HG03565 (cell line): ENCODE measurements around the gene C12orf43.

Experiments
- ATAC-seq: cut with Tn5 transposase; IDR thresholded peaks from one replicate; pipeline ENCODE4 v1.9.1; 2021; ENCODE audit warnings: mild to moderate bottlenecking, moderate library complexity; ENCODE audit not compliant: unreplicated experiment

Gene C12orf43

DNA sequence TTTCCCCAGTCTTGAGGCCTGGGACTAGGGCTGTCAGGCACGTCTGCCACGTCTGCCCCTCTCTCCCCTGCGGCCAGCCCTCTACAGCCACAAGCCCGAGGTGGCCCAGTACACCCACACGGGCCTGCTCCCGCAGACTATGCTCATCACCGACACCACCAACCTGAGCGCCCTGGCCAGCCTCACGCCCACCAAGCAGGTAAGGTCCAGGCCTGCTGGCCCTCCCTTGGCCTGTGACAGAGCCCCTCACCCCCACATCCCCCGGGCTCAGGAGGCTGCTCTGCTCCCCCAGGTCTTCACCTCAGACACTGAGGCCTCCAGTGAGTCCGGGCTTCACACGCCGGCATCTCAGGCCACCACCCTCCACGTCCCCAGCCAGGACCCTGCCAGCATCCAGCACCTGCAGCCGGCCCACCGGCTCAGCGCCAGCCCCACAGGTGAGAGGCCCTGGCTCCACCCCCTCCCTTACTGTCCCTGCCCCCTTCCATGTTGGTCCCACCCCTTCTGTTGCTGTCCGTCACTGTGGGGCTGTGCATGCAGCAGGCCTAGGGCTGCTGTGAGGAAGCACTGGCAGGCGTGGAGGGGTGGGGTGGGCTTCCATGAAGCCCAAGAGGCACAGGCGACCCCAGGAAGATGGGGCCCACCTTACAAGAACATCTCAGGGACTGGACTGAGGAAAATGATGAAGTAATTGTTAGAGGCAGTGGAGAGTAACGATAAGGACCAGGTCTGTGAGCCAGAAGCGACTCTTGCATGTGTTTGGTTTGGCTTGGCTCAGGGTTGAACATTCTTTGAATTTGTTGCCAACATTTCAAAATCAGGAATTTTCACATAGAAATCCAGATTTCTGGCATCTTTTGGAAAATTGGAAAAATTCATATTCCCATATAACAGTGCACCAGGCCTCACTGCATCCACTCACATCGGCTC, 16.8 kb downstream of the C12orf43 start:
- no peak for ATAC-seq

DNA sequence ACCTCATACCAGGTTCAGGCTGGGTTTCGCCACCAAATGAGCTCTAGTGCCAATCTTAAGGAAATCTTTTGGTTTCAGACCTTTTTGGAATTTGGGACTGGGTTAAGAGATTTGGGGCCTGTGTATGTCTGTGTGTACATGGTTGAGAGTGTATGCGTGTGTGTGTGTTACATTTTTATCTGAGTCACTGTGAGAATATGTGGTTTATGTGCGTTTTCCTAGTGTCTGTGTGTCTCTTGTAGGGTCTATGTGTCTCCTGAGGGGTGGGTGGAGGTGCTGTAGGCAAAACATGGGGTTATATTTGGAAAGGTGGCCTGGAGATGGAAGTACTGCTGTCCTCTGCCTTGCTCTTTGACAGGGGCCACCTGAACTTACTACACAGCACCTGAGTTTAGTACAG, 17.9 kb downstream of the C12orf43 start:
- ATAC-seq: no peak

DNA sequence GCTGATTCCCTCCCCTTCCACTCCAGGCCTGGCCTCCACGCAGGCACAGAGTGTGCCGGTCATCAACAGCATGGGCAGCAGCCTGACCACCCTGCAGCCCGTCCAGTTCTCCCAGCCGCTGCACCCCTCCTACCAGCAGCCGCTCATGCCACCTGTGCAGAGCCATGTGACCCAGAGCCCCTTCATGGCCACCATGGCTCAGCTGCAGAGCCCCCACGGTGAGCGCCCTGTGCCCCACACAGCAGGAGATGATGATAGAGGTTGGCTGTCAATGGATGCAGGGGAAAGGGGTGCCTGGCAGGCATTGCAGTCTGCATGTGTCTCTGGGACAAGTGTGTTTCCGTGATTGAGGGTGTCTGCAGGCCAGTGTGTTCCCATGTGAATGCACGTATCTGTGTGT, 18.8 kb downstream of the C12orf43 start:
- ATAC-seq: no peak

DNA sequence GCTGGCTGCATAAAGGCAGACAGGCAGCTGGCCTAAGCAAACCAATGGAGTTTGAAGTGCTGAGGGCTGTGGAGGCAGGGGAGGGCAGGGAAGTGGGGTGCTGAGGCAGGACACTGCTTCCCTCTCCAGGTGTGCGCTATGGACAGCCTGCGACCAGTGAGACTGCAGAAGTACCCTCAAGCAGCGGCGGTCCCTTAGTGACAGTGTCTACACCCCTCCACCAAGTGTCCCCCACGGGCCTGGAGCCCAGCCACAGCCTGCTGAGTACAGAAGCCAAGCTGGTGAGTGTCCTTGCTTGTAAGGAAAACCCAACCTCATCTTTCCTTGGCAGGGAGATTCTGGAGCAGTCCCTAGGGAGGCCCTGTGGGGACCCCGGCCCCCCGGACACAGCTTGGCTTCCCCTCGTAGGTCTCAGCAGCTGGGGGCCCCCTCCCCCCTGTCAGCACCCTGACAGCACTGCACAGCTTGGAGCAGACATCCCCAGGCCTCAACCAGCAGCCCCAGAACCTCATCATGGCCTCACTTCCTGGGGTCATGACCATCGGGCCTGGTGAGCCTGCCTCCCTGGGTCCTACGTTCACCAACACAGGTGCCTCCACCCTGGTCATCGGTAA, 20.0 kb downstream of the C12orf43 start:
- ATAC-seq: no peak

DNA sequence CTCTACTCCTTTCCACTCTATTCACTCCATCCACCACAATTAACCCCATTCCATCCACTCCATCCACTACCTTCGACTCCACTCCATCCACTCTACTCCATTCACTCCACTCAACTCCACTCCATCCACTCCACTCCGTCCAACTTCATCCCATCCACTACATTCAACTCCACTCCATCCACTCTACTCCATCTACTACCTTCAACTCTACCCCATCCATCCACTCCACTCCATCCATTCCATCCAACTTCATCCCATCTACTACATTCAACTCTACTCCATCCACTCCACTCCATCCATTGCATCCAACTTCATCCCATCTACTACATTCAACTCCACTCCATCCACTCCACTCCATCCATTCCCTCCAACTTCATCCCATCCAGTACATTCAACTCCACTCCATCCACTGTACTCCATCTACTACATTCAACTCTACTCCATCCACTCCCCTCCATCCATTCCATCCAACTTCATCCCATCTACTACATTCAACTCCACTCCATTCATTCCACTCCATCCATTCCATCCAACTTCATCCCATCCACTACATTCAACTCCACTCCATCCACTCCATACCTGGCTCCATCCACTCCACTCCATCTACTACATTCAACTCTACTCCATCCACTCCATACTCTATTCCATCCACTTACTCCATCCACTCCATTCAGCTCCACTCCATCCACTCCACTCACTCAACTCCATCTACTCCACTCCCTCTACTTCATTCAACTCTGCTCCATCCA, 21.5 kb downstream of the C12orf43 start:
- no peak for ATAC-seq

DNA sequence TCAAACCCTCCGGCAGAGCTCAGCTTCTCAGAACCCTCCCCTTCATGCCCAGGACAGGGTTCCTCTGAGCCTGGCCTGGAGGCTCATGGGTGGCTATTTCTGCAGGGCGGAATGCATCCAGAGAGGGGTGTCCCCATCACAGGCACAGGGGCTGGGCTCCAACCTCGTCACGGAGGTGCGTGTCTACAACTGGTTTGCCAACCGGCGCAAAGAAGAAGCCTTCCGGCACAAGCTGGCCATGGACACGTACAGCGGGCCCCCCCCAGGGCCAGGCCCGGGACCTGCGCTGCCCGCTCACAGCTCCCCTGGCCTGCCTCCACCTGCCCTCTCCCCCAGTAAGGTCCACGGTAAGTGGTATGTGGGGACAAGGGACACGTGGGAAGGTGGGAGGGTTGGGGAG, 22.2 kb downstream of the C12orf43 start:
- no peak for ATAC-seq

DNA sequence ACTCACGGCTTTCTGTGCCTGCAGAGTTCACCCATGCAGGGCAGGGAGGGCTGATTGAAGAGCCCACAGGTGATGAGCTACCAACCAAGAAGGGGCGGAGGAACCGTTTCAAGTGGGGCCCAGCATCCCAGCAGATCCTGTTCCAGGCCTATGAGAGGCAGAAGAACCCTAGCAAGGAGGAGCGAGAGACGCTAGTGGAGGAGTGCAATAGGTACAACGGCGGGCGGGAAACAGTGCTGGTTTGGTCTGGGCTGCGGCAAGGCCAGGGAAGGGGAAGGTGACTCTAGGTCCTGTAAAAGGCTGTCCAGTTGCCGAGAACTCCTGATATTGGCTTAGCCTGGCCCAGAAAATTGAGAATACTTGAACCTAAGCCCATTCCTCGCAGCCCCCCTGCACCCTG, 22.8 kb downstream of the C12orf43 start:
- ATAC-seq: no peak

DNA sequence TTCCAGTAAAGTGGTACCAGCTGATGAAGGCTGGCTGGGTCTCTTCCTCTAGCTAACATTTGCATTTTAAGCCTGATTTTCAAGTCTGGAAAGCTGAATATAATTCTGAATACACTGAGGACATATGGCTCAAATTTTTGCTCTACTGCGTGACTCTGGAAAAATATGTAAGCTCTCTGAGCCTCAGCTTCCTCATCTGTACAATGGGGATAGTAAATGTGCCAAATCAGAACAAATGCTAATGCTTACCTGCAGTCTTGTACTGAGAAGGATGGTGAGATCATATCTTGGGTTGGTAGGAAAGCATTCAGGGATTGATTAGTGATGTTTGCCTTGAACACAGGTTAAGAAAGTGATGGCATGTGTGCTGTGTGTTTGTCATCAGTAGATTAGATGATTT, 23.3 kb downstream of the C12orf43 start:
- ATAC-seq: no peak

DNA sequence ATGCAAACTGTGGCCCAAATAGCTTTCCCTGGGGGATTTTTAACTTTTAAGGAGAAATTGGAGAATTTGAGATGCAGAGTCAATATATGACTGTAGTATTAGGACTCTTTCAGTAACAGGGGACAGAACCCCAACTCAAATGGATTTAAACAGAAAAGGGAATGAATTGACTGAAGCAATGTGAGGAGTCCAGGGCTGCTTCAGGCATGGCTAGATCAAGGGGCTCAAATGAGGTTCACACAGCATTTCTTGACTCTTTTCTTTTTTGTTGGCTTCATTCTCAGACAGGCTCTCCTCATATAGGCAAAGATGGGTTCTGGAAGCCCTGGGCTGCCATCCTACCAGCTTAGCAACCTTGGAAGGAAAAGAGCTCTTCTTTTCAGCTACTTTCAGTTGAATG, 24.3 kb downstream of the C12orf43 start:
- no peak for ATAC-seq

DNA sequence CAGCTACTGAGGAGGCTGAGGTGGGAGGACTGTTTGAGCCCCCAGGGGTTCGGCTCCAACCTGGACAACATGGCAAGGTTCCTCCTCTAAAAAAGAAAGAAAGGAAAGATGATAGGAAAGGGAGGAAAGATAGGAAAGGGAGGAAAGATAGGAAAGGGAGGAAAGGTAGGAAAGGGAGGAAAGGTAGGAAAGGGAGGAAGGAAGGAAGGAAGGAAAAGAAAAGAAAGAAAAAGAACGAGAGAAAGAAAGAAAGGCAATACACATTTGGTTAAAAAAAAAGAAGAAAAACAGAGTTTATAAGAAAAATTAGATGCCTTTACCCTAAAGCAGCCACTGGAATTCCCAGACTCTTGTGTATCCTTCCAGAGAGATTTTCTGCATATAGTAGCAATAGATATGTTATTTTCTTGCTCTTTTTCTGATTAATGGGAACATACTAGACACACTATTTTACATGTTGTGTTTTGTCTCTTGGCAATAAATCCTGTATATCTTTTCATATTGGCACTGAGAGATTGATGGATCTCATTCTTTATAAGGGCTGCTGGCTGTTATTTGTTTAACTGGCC, 25.7 kb downstream of the C12orf43 start:
- ATAC-seq: no peak

DNA sequence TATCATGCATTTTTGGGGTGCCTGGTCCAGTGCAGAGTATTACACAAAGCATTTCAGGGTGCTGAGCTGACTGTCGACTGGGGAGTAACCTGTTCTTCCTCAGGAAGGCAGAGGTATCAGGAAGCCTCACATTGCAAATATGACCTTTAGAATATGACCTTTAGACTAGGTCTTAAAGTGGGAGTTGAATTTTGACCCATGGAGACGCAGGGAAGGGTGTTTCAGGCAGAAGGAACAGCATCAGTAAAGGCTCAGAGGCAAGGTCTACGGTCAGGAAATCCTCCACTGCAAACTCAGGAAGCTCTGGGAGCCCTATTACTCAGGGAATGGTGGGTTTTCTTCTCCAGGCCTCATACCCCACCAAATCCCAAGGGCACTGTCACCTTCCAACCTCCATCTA, 26.6 kb downstream of the C12orf43 start:
- ATAC-seq: no peak

DNA sequence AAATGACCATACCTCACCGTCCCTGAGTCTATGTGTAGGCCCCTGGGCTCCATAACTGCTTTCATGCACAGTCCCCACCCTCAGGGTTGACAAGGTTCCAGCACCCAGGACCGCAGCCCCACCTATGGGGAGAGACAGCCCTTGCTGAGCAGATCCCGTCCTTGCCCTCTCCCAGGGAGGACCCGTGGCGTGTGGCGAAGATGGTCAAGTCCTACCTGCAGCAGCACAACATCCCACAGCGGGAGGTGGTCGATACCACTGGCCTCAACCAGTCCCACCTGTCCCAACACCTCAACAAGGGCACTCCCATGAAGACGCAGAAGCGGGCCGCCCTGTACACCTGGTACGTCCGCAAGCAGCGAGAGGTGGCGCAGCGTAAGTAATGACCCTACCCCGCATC, 27.6 kb downstream of the C12orf43 start:
- no peak for ATAC-seq

DNA sequence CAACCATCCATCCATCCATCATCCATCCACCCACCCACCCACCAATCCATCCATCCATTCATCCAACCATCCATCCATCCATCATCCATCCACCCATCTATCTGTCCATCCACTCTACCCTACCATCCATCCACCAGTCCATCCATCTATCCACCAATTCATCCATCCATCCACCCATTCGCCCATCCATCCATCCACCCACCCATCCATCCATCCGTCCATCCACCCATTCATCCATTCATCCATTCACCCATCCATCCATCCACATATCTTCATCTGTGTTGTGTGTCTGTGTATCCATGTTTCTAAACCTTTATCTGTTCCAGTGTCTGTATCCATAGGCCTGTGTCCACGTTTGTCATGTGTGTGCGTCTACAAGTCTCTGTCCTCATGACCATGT, 28.1 kb downstream of the C12orf43 start:
- no peak for ATAC-seq

DNA sequence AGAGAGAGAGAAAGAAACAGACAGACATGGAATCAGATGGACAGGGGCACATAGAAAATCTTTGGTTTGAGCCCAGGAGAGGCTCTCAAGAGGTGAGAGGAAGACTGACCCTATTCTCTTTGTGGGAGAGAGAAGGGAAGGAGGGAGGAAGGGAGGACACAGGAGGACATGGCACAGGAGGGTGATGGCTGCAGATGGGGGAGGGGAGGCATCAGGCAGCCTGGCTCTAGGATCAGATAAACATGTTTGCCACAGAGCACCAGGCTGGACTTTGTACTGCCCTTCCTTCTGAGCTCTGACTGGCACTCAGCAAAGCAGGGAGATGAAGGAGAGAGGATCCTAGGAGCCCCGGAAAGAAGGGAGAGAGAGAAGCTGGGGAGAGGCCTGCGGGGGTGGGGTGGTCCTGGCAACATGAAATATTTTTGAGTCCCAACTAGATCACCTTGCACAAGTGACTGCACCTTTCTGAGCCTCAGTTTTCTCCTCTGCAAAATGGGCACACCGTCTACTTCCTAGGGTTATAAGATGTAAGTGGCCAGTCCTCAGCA, 31.9 kb downstream of the C12orf43 start:
- ATAC-seq: no peak

DNA sequence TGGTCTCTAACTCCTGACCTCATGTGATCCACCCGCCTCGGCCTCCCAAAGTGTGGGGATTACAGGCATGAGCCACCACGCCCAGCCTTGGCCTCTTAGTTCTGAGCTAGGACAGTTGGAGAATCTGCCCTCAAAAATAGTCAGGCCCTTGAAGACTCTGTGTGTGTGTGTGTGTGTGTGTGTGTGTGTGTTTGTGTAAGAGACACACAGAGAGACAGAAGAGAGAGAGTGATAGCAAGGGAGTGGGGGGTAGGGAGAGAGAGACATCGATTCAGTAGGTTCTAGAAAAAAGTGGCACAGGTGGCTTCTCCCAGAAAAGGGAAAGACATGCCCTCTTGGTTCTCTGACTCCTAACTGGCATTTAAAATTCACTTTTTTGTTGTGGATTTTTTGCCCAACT, 32.5 kb downstream of the C12orf43 start:
- ATAC-seq: no peak

DNA sequence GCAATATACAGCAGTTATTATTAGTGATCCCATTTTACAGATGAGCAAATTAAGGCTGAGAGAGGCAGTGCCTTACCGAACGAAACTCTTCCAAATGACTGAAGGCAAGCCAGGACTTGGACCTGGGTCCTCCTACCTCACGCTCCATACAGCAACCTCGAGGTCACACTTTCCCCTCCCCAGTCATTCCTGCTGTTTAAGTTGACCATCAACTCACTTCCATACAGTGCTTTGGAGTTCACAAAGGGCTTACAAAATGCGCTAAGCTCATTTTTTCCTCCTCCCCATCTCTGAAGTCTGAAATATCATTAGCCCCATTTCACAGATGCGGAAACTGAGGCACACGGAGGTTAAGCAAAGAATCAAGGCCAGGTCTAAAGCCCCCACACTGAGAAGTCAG, 33.6 kb downstream of the C12orf43 start:
- ATAC-seq: no peak

DNA sequence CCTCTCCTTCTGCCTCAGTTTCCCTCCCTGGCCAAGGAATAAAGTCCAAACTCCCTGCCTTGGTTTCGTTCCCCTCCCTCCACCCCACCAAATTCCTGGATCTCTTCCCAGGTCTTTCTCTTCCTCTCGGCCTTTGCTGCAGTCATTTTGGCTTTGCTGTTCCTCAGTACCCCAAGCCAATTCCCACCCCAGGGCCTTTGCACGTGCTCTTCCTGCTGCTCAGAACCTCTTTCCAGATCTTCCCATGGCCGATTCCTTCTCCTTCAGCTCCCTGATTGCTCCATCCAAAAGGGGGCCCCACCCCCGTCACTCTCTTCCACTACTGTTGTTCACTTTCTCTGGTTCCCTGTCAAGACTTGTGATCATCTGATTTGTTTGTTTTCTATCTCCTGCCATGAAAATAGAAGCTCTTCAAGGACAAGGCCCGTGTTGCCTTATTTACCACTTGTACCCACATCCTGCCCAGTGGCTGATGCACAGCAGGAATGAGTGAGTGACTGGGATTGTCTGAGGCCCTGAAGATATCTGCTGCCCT, 34.8 kb downstream of the C12orf43 start:
- ATAC-seq: no peak

DNA sequence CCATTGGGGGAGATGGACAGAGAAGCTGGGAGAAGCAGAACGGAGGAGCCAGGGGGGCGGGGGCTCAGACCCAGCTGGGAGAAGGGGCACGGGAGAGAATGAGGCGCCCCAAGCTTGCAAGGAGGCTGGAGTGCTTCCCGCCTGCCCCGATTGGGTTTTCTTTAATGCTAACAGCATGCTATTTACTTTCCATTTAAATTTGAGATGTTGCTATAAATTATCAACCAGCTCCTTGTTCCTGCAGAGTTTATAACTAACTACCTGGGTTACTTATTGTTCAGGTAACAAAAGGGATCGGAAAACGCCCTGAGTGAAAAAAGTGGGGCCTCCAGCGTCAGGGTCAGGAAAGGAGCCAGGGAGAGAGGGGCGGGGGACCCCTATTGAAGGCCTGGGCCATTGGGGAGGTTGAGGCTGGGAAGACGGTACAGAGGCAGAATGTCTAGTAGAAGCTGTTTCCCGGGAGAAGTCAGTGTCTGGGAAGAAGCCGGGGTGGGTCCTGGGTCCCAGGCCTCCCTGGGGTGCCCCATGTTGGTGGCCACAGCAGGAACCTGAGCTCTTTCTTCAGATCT, 35.4 kb downstream of the C12orf43 start:
- no peak for ATAC-seq

DNA sequence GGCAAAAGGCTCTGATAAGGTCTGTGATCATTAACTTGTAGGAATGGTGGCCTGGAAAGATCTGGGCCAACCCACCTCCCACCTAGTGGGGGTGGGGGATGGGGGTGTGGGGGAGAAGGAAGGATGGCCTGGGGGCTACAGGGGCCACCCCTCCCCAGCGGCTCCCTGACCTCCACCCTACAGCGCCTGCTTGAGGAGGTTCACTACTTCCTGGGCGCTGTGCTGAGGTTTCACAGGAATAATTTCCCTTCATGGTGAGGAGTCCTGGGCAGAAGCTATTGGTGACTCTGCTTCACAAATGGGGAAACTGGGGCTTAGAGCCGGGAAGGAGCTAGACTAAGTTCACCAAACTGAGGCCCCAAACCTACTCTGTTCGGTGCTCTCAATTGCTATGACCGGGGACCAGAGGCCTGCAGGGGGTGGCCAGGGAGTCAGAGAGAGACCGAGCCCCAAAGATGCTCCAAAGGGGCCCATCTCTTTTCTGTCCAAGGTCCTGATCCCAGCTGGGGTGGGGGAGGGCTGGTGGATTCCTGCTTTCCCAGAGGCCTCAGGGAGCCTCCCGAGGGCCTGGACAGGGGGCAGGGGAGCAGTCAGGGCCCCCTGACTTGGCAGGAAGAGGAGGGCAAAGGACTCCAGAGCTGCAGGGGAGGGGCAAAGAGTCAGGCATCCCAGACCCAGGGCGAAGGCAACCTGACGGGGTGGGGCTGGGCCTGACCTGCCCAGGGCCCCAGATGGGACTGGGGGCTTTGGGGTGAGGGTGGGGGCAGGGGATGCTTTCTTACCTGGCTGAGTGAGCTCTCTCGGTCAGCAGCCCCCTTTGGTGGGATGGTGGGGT, 36.2 kb downstream of the C12orf43 start:
- ATAC-seq: no peak
